RWPE2 (cell line): ENCODE results near the gene CYP24A1.
"Not testable (repeated sequence)": the region's sequence is repeated elsewhere in the genome, so short reads cannot be mapped to it uniquely, and the experiment has no call there.

Experiments used
- ATAC-seq: fragments of 200-7000 bp; cut with Tn5 transposase; 3 replicates; pipeline ENCODE4 v1.9.1; 2021; ENCODE audit warnings: low read depth
- DNase-seq: peaks from one replicate; pipeline ENCODE4 v3.0.0-alpha.2; 2020; ENCODE audit warnings: low spot score
- H3K27ac ChIP-seq: fragments of 450-650 bp; 2 replicates; pipeline ENCODE4 v1.5.1; 2017; ENCODE audit warnings: mild to moderate bottlenecking; ENCODE audit not compliant: poor library complexity, severe bottlenecking
- H3K27me3 ChIP-seq: fragments of 250-450 bp; sonication (Bioruptor Pico); 2 replicates; pipeline ENCODE4 v1.5.1; 2021; ENCODE audit warnings: mild to moderate bottlenecking, moderate library complexity; ENCODE audit not compliant: insufficient read depth, poor library complexity, severe bottlenecking
- H3K36me3 ChIP-seq: fragments of 250-450 bp; sonication (Bioruptor Pico); 2 replicates; pipeline ENCODE4 v1.5.1; 2020; ENCODE audit warnings: low read depth, mild to moderate bottlenecking, moderate library complexity
- H3K4me1 ChIP-seq: fragments of 250-450 bp; sonication (Bioruptor Pico); 2 replicates; pipeline ENCODE4 v1.5.1; 2021; ENCODE audit warnings: mild to moderate bottlenecking, moderate library complexity; ENCODE audit not compliant: insufficient read depth, poor library complexity, severe bottlenecking
- H3K4me3 ChIP-seq: fragments of 250-450 bp; sonication (Bioruptor Pico); 2 replicates; pipeline ENCODE4 v1.5.1; 2021; ENCODE audit warnings: mild to moderate bottlenecking, moderate library complexity; ENCODE audit not compliant: severe bottlenecking
- H3K9me3 ChIP-seq: fragments of 250-450 bp; sonication (Bioruptor Pico); 2 replicates; pipeline ENCODE4 v1.5.1; 2021; ENCODE audit warnings: mild to moderate bottlenecking, moderate library complexity; ENCODE audit not compliant: severe bottlenecking
- TF ChIP-seq, protein P1 (sequence below): fragments of 450-650 bp; IDR thresholded peaks from one replicate; pipeline ENCODE4 v1.5.1; 2017; ENCODE audit warnings: mild to moderate bottlenecking, moderate library complexity; ENCODE audit not compliant: poor library complexity, severe bottlenecking

Gene CYP24A1

DNA sequence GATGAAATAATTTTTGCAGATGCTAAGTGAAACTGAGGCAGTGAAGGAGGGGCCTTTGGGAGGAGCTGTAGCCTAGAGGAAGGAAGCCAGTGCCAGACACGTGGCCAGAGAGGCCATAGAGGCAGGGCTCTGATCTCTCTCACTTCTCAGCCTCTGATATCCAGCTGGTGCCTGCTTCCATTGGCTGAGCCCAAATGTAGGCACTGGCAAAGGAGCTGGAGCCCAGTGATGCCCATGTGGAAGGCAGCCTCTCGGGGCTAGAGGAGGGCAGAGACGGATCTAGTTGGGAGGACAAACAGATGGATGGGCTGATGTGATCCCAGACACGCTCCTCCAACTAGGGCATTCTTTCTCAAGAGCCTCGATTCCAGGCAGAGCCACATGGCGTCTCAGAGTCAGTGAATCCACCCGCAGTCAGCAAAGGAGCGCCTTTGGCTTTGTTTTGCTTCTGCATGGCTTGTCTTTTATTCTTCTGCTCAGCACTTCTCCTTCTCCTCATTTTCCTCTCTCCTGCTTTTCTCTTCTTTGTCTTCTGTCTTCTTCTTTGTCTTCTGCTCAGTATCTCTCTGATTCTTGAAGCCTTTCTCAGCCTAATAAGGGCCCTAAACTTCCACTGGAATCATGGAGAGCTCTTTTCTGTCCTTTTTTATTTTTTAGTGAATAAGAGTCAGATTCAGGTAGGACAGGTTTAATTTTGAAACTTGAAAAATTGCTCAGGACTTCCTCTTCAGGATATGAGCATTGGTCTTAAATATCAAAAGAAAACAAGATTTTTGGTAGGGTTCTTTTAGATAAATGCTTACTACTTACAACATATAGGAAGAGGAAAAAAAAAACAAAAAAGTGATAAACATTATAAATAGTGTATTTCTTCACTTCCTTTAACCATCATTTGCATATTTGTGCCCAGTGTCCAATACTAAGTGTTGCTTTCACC, 41.8 kb downstream of the CYP24A1 start:
- no peak overlapping the region for H3K4me3 ChIP-seq
- ATAC-seq = no peak
- no peak for DNase-seq
- no peaks in the 10 kb centered on the region for H3K27me3 ChIP-seq
- no peaks in the 10 kb centered on the region for H3K36me3 ChIP-seq
- H3K27ac ChIP-seq = peak overlapping the region; percentile 96
- peaks cover 41% of the 10 kb centered on the region for H3K4me1 ChIP-seq
- TF ChIP-seq, protein P1, sequence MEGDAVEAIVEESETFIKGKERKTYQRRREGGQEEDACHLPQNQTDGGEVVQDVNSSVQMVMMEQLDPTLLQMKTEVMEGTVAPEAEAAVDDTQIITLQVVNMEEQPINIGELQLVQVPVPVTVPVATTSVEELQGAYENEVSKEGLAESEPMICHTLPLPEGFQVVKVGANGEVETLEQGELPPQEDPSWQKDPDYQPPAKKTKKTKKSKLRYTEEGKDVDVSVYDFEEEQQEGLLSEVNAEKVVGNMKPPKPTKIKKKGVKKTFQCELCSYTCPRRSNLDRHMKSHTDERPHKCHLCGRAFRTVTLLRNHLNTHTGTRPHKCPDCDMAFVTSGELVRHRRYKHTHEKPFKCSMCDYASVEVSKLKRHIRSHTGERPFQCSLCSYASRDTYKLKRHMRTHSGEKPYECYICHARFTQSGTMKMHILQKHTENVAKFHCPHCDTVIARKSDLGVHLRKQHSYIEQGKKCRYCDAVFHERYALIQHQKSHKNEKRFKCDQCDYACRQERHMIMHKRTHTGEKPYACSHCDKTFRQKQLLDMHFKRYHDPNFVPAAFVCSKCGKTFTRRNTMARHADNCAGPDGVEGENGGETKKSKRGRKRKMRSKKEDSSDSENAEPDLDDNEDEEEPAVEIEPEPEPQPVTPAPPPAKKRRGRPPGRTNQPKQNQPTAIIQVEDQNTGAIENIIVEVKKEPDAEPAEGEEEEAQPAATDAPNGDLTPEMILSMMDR = no peak
- no peaks in the 10 kb centered on the region for H3K9me3 ChIP-seq

DNA sequence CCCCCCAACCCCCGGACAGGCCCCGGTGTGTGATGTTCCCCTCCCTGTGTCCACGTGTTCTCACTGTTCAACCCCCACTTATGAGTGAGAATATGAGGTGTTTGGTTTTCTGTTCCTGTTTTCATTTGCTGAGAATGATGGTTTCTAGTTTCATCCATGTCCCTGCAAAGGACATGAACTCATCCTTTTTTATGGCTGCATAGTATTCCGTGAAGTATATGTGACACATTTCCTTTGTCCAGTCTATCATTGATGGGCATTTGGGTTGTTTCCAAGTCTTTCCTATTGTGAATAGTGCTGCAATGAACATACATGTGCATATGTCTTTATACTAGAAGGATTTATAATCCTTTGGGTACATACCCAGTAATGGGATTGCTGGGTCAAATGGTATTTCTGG, 42.7 kb downstream of the CYP24A1 start:
- H3K9me3 ChIP-seq, H3K27me3 ChIP-seq, ATAC-seq, H3K4me3 ChIP-seq, H3K36me3 ChIP-seq, DNase-seq: not testable (repeated sequence)
- H3K27ac ChIP-seq = peak overlapping the region; percentile 96
- peaks cover 41% of the 10 kb centered on the region for H3K4me1 ChIP-seq

DNA sequence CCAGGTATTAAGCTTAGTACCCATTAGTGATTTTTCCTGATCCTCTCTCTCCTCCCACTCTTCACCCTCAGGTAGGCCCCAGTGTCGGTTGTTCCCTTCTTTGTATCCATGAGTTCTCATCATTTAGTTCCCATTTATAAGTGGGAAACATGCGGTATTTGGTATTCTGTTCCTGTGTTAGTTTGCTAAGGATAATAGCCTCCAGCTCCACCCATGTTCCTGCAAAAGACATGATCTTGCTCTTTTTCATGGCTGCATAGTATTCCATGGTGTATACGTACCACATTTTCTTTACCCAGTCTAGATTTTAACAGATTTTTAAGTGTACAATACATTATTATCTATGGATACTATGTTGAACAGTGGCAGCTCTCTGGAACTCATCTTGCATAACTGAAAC, 44.4 kb downstream of the CYP24A1 start:
- DNase-seq = no peak
- H3K4me1 ChIP-seq = peaks cover 41% of the 10 kb centered on the region

DNA sequence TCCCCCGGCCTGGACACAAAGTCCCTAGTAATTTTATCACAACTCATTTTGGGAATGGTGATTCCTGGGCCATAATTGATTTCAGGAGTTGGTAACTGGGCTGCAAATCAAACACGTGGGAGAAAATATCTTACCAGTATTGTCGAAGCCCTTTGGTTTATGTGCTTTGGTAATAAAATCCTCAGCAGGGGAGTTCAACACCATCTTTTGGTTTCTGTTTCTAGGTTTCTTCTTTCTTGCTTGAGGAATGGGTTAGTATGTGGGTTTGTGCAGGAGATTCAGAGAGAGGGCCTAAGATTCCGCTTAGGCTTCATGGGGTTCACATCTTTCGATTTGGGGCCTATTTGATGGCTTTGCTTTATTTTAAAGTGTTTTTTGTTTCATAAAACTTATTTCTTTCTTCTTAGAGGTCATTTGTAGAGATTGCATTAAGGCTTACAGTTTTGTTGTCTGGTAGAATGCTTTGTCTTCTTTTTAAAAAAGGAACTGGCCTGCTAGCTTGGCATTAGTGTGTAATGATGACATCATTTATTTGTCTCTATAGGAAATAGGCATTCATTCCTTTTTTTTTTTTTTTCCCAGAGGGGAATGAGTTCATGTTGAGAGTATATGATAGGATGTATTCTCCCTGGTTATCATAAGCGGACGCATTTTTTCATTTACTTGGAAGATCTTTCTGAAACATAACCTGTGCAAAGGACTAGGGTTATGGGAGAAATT, 45.8 kb downstream of the CYP24A1 start:
- H3K9me3 ChIP-seq = no peaks in the 10 kb centered on the region
- H3K27ac ChIP-seq = peak overlapping the region; percentile 60
- H3K27me3 ChIP-seq = no peaks in the 10 kb centered on the region
- no peak for DNase-seq
- peaks cover 37% of the 10 kb centered on the region for H3K4me1 ChIP-seq
- H3K36me3 ChIP-seq = no peaks in the 10 kb centered on the region
- no peak for ATAC-seq
- TF ChIP-seq, protein P1 = no peak
- no peak overlapping the region for H3K4me3 ChIP-seq

More for the DNA sequence above, 44.4 kb downstream of the CYP24A1 start:
- TF ChIP-seq, protein P1 = no peak
- H3K36me3 ChIP-seq = no peaks in the 10 kb centered on the region
- H3K27ac ChIP-seq = peak overlapping the region; percentile 60
- H3K4me3 ChIP-seq = no peak overlapping the region
- H3K9me3 ChIP-seq = no peaks in the 10 kb centered on the region
- no peaks in the 10 kb centered on the region for H3K27me3 ChIP-seq
- no peak for ATAC-seq

DNA sequence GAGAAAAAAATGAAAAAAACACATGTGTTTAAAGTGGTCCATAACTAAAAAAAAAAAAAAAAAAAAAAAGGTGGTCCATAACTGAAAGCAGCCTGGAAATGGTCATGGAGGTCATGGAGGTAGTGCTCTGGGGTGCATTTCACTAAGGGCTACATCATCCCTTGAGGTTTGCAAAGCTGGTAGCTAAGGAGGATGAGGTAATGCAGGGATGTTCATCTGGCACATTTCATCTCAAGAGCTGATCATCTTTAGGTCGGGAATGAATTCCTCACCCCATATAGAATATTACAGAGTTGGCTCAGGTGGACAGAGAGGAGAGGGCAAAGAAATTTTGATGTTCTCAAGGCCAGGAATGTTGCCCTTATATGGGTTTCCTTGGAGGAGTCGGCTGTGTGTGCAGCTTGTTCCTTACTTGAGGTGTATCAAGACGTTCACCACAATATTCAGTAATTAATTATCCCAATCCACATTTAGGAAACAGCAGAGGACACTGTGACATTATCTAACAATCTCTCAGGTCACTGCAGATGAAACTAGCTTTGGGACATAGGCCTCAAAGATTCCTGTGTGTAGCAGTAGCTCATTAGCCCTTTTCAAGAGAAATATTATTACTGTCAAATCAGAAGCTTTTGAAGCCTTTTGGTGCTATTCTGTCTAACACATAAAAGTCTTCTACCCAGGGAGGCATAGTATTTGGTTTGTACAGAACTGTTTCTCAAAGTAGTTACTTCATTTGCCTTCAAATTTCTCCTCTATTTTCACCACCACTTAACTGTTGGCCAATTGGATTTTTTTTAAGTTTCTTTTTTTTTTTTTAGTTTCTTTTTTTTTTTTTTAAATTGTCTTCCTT, 46.8 kb downstream of the CYP24A1 start:
- Histone ChIP-seq H3K4me3 (no peak overlapping the region), H3K27me3 (no peaks in the 10 kb centered on the region), H3K27ac (peak overlapping the region; percentile 60), H3K36me3 (no peaks in the 10 kb centered on the region), H3K4me1 (peaks cover 40% of the 10 kb centered on the region), H3K9me3 (no peaks in the 10 kb centered on the region)
- TF ChIP-seq, protein P1 = peak; percentile 52
- DNase-seq (no peak), ATAC-seq (no peak)

DNA sequence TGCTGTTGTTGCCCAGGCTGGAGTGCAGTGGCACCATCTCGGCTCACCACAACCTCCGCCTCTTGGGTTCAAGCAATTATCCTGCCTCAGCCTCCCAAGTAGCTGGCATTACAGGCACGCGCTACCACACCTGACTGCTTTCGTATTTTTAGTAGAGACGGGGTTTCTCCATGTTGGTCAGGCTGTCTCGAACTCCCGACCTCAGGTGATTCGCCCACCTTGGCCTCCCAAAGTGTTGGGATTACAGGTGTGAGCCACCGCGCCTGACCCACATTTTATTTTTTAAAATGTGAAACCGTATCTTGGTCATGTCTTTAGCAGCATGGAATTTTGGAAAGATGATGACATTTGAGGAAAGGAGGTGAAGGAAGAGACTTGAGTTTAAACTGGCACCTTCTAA, 47.5 kb downstream of the CYP24A1 start:
- H3K36me3 ChIP-seq, H3K4me3 ChIP-seq, DNase-seq, ATAC-seq, H3K9me3 ChIP-seq, H3K27me3 ChIP-seq: not testable (repeated sequence)
- H3K4me1 ChIP-seq = peaks cover 40% of the 10 kb centered on the region
- H3K27ac ChIP-seq = peak overlapping the region; percentile 60
